ENCODE measurements around the gene PLPPR2. TPM values are rescaled to one million over a fixed set of nuclear protein-coding genes. Genes with fewer than 3 reads are reported as not detected.
"Not testable (repeated sequence)": the region's sequence is repeated elsewhere in the genome, so short reads cannot be mapped to it uniquely, and the experiment has no call there.

PLPPR2 gene
- total RNA-seq, 1 donor from 2014 or later = 26.0 TPM

GRCh38 chr19:11339254-11340098 is 15.8 kb upstream of the PLPPR2 start, which contains the start of gene RAB3D:
TSS of gene RAB3D (minus strand) at chr19:11339657. CDS start at chr19:11337399, 2,258 bp downstream.
- DNase-seq (ENCODE audit: low spot score) = peak; percentile 97

DNA sequence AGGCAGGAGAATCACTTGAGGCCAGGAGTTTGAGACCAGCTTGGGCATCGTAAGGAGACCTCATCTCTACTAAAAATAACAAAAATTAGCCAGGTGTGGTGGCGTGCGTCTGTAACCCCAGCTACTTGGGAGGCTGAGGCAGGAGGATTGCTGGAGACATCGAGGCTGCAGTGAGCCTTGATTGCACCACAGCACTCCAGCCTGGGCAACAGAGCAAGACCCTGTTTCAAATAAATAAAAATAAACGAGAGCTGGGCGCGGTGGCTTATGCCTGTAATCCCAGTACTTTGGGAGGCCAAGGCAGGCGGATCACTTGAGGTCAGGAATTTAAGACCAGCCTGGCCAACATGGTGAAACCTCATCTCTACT is 15.1 kb upstream of the PLPPR2 start:
- DNase-seq (ENCODE audit: low spot score) = not testable (repeated sequence)

DNA sequence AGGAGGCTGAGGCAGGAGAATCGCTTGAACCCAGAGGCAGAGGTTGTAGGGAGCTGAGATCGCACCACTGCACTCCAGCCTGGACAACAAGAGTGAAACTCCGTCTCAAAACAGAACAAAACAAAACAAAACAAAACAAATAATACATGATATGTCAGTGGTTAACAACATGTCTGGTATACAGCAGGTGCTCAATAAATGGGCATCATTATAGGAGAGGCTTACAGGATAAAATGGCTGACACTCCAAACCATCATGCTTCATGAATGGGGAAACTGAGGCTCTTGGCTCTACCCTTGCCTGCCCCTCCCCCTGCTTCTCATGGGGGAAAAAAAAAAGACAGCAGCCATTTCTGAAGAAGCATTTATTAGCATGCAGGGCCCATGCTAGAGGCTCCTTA is 12.8 kb upstream of the PLPPR2 start:
- DNase-seq (ENCODE audit: low spot score) = no peak

DNA sequence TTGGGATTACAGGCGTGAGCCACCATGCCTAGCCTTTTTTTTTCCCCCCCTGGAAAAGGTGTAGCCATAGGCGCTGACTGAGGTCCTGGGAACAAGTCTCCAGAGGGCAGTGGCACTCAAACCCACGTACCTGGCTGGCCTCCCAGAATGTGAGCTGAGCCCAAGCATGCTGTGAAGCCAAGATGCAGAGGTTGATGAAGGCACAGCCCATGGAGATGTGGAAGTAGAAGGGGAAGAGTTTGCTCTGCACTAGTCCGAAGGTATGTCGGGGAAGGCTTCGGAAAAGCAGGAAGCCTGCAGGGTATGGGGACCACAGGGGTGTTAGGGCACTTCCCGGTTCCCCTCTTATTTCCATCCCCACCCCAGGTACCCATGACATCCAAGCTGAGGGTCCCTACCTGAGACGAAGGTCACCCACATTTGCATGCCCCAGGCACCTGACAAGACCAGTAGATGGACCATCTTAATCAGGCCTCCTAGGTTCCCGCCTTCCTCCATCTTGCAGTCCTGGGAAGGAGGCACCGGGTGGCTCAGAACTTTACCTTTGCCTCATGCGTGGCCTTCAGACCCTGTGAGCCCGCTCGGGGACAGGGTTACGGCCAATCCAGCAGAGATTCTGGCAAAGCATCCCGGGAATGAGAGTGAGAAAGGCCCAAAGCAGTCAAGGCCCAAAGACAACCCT is 10.0 kb upstream of the PLPPR2 start:
- DNase-seq (ENCODE audit: low spot score) = no peak

DNA sequence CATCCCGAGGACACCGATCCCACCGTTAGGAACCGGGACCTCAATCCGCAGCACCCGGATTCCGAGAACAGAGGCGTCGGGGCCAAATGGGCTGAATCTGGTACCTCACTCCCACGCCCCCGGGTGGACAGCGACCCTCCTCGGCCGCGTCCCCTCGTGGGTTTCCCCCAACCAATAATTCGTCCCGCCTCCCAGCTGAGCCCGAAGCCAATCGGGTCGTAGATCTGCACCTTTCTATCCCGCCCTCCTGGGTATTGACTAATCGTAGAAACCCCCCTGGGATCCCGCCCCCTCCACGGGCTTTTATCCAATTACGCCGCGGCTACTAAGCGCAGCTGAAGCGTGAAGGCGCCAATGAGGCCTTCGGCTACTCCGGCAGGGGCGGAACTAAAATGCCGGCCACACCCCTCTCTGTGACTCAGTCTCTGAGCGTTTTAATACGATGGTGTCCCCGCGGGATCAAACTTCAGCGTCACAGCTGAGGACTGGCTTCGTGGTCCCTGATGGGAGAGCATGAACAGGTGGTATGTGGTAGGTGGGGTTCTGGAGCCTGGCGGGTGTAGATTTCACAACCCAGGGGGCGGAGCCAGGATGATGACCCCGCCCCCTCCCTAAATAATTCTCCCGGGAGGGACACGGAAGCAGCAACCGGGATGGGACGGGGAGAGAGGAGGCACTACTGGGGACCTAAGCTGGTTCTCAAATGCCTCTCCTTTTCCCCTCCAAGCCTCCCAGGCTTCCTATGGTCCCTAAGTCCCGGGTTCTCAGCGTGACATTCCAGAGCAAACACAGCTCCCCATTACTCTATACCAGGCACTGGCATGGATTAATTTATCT is 8.9 kb upstream of the PLPPR2 start, which contains the start of the genes CCDC159 and TMEM205:
Gene CCDC159, plus strand, starts transcription at position 416 of the 837 bp plus-strand sequence. Its CDS starts 88 bp downstream, at position 504.
Gene TMEM205, minus strand, starts transcription at position 165 of the 837 bp plus-strand sequence. CDS start 649 bp downstream, outside the sequence.
- peak; percentile 98 for DNase-seq (ENCODE audit: low spot score)

GRCh38 chr19:11347546-11348039 is 7.6 kb upstream of the PLPPR2 start:
- DNase-seq (ENCODE audit: low spot score) = no peak

DNA sequence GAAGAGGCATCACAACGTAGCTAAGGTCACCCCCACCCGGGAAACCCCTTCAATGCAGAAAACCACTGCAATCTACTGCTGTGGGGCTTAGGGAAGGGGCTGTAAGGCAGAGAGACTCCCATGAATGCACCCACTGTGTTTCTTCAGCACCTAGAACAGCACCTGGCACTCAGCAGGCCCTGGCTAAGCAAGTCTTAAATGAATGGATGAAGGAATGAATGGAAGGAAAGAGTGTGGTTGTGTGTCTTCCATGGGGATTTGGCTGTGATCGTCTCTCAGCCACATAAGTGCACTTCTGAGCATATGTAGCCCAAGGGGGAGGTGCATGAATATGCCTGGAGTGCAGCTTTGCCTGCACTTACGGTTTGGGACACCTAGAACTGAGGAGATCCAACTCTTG is 6.1 kb upstream of the PLPPR2 start:
- no peak for DNase-seq (ENCODE audit: low spot score)

- not testable (repeated sequence) for DNase-seq (ENCODE audit: low spot score)
Measured at GRCh38 chr19:11354102-11354501, 1.1 kb upstream of the PLPPR2 start.

GRCh38 chr19:11356074-11356397 is 804 bp downstream of the PLPPR2 start:
- DNase-seq (ENCODE audit: low spot score) = no peak

DNA sequence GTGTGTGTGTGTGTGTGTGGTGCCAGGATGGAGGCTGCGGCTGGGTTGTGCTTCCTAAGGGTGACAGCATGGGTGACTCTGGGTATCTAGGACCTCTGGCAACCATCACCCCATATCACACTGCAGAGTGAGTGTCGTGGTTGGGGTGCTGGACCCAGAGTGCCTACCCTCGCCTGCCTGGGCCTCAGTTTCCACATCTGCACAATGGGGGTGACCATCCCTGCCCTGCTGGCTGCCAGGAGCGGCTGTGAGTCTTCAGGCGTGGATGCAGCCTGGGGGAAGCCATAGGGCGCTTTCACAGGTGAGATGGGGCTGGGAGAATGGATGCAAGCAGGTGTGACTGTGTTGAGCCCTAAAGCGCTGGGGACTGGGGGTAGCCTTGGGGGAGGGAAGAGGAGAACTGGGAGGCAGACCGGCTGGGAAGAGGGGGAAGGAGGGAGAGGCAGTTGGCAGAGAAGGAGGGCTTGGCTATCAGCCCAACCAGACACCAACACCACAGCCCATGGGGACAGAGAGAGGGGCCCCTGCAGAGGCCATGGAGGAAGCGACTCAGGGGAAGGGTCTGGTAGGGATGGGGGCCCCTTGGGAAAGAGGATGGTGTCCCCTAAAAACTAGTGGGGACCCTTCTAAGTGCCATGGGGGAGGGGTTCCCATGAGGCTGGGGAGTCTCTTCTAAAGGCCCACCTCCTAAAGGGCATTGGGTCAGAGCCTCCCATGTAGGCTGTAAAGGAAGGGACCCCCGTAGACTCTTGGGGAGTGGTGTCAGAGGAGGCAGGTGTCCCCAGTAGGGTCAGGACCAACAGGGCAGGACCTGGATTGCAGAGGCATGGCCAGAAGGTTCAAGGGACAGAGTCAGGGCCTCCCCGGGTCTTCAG is 1.7 kb downstream of the PLPPR2 start:
- no peak for DNase-seq (ENCODE audit: low spot score)

GRCh38 chr19:11359421-11359820 is 4.2 kb downstream of the PLPPR2 start:
- DNase-seq (ENCODE audit: low spot score) = no peak

DNA sequence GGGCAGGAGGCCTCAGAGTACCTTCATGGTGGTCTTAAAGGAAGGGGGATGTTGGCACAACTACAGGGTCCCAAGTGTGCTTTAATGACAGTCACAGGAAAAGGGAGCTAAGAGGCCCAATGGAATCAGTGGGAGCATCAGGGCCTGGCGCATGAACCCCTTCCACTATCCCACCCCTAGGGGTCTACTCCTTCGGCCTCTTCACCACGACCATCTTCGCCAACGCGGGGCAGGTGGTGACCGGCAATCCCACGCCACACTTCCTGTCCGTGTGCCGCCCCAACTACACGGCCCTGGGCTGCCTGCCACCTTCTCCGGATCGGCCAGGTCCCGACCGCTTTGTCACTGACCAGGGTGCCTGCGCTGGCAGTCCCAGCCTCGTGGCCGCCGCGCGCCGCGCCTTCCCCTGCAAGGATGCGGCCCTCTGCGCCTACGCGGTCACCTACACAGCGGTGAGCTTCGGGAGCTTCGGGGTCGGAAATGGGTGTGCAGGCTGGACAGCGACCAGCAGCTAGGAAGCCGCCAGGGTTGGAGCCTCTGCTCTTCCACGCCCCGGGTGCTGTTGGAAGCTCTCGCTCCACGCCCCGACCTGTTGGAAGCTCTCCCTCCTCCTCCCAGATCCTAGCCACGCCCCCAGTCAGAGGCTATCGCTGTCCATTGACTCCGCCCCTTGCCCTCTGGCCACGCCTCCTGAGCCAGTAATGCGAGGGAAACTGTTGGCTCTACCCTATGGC is 6.0 kb downstream of the PLPPR2 start:
- no peak for DNase-seq (ENCODE audit: low spot score)

DNA sequence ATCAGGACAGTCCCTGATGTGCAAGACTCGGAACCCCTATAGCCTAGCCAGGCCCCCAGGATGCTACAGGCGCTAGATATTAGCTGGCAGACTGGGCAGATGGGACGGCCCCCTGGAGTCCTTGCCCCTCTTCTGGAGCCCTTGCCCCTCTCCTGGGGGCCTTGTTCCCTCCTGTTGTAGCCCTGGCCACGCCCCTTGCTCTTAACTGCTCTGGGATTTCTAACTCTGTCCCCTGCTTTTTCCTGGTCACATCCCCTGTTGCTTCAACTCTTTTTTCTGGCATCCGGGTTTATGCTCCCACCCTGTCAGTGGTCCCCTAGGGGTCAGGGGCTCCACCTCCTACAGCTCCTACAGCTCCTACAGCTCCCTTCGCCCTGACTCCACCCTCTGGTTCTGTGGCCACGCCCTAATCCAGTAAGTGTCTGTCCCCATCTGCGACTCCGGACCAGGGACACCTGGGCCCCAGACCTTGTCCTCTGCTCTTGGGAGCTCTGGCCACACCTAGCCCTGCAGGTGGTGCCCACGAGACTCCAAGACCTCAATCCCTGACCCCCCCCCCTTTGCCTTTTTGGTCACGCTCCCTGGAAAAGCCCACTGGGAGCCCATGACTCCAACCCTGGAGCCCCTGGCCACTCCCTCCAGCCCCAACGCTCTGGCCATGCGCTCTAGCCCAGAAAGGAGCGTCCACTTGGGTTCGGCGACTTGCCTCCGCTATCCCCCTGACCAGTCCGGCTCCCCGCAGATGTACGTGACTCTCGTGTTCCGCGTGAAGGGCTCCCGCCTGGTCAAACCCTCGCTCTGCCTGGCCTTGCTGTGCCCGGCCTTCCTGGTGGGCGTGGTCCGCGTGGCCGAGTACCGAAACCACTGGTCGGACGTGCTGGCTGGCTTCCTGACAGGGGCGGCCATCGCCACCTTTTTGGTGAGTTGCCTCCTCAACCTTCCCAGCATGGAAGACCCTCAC is 6.8 kb downstream of the PLPPR2 start:
- DNase-seq (ENCODE audit: low spot score) = no peak

GRCh38 chr19:11363881-11364280 is 8.6 kb downstream of the PLPPR2 start:
- no peak for DNase-seq (ENCODE audit: low spot score)

GRCh38 chr19:11364296-11364904 is 9.2 kb downstream of the PLPPR2 start:
- DNase-seq (ENCODE audit: low spot score) = no peak

GRCh38 chr19:11364935-11365334 is 9.7 kb downstream of the PLPPR2 start:
- no peak for DNase-seq (ENCODE audit: low spot score)

DNA sequence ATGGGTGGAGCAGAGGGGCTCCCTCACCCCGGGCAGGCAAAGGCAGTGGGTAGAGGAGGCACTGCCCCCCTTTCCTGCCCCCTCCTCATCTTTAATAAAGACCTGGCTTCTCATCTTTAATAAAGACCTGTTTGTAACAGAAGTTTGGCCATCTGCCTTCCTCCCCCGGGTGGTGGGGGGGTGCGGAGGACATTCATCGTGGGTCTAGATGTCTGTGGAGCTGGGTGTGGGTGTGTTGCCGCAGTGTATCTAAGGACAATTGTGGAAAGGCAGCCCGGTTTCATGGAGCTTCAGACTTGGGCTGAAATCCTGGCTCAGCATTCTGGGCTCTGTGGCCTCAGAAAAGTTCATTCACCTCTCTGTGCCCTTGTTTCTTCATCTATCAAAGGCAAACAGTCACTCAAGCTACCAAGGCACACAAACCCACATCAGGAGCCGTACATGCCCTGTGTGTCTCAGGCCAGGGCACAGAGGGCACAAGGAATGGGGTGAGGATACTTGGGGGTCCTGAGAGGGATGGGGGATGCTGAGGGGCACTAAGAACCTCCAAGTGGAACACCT is 10.4 kb downstream of the PLPPR2 start:
- DNase-seq (ENCODE audit: low spot score) = no peak

- no peak for DNase-seq (ENCODE audit: low spot score)
Measured at GRCh38 chr19:11367528-11367927, 12.3 kb downstream of the PLPPR2 start.
